GM10248 (cell line): ENCODE results near the gene BCL2L14.

Experiments used
- CTCF ChIA-PET: fragments of 300-600 bp; sonication (Branson Sonifier 250); formaldehyde crosslinking; extraction: SDS; loops from one replicate; lab custom pipeline; 2021; ENCODE audit warnings: antibody characterized with exemption; lab: Yijun Ruan, JAX
- POLR2A ChIA-PET: fragments of 350-650 bp; sonication (Branson Sonifier 250); formaldehyde crosslinking; extraction: SDS; loops from one replicate; lab custom pipeline; 2020; ENCODE audit warnings: antibody characterized with exemption; lab: Yijun Ruan, JAX
- DNase-seq: peaks from one replicate; pipeline ENCODE4 v3.0.0; 2012; ENCODE audit errors: extremely low spot score
- TF ChIP-seq, protein P1 (sequence below): IDR thresholded peaks from 2 replicates; pipeline ENCODE4 v1.5.1; 2012; ENCODE audit warnings: mild to moderate bottlenecking, low read depth; ENCODE audit errors: extremely low read depth, missing control alignments, control extremely low read depth

BCL2L14 gene

DNA sequence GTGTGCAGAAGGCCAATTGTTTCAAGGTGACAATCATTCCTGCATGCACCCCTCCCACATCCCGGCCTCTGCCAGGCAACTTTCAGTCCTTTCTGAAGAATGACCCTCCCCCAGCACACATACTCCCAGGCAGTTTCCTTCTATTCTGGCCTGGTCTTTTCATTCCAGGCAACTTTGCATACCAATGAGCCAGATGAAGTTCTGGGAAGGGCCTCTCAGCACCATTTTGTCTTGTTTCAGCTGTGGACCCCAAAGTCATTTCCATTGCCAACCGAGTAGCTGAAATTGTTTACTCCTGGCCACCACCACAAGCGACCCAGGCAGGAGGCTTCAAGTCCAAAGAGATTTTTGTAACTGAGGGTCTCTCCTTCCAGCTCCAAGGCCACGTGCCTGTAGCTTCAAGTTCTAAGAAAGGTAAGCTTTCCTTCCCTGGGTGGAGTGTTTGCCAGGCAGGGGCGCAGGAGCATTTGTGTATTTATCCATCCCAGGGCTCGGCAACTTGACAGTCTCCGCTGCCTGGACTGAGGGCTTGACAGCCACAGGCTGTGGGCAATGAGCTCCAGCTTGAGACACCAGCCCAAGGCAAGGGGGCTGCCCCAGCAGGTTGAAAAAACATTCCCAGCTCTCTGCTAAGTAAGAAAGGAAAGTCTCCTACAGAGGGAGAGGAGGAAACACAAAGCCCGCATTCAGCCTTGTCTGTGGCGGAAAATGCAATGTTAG is 16.4 kb downstream of the BCL2L14 start:
- ChIA-PET POLR2A (no interaction called here), CTCF (interaction anchor here (1.1 to 2.3 kb wide), 9 partner anchors 9 to 252 kb away, joined by 3 to 8 read pairs (median 4); no protein-coding TSS in a partner anchor)
- no peak for DNase-seq
- TF ChIP-seq, protein P1, sequence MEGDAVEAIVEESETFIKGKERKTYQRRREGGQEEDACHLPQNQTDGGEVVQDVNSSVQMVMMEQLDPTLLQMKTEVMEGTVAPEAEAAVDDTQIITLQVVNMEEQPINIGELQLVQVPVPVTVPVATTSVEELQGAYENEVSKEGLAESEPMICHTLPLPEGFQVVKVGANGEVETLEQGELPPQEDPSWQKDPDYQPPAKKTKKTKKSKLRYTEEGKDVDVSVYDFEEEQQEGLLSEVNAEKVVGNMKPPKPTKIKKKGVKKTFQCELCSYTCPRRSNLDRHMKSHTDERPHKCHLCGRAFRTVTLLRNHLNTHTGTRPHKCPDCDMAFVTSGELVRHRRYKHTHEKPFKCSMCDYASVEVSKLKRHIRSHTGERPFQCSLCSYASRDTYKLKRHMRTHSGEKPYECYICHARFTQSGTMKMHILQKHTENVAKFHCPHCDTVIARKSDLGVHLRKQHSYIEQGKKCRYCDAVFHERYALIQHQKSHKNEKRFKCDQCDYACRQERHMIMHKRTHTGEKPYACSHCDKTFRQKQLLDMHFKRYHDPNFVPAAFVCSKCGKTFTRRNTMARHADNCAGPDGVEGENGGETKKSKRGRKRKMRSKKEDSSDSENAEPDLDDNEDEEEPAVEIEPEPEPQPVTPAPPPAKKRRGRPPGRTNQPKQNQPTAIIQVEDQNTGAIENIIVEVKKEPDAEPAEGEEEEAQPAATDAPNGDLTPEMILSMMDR, result no peak

- TF ChIP-seq, protein P1, result no peak
- DNase-seq, result no peak
- ChIA-PET POLR2A (no interaction called here), CTCF (interaction anchor here (1.1 to 2.3 kb wide), 9 partner anchors 8 to 251 kb away, joined by 3 to 8 read pairs (median 4); no protein-coding TSS in a partner anchor)
Measured at GRCh38 chr12:12087693-12088034, 16.9 kb downstream of the BCL2L14 start.

DNA sequence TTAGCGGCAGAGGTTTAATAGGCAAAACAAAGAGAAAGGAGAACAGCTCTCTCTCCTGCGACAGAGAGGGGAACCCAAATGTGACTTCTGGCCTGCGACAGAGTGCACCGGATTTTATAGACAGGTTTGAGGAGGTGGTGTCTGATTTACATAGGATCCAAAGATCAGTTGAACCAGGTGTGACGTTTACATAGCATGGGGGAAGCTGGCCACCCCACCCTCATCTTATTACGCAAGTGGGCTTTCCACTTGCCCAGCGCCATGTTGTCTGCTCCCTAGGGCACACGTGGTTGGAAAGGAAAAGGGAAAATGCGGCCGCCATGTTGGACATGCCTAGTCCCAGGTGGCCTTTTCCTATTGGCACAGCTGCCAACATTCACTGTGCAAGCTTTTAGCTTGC is 17.4 kb downstream of the BCL2L14 start:
- ChIA-PET POLR2A (no interaction called here), CTCF (interaction anchor here (1.4 to 2.3 kb wide), 6 partner anchors 11 to 251 kb away, joined by 3 to 8 read pairs (median 4); no protein-coding TSS in a partner anchor)
- no peak for DNase-seq
- TF ChIP-seq, protein P1, result no peak

GRCh38 chr12:12088761-12089160 is 18.0 kb downstream of the BCL2L14 start:
- DNase-seq, result no peak
- CTCF ChIA-PET, result interaction anchor here (2.1 kb wide), 1 partner anchor 17 kb away, joined by 5 read pairs; no protein-coding TSS in a partner anchor
- TF ChIP-seq, protein P1, result no peak
- POLR2A ChIA-PET, result no interaction called here

- TF ChIP-seq, protein P1, result no peak
- POLR2A ChIA-PET, result no interaction called here
Measured at GRCh38 chr12:12091071-12091470, 20.3 kb downstream of the BCL2L14 start.

GRCh38 chr12:12091977-12092663 is 21.4 kb downstream of the BCL2L14 start:
- DNase-seq, result no peak
- TF ChIP-seq, protein P1, result no peak
- POLR2A ChIA-PET, result no interaction called here
- CTCF ChIA-PET, result interaction anchor here (0.6 to 0.9 kb wide), 2 partner anchors 10 to 237 kb away, joined by 3 read pairs; no protein-coding TSS in a partner anchor

More at GRCh38 chr12:12091071-12091470, 20.3 kb downstream of the BCL2L14 start:
- no peak for DNase-seq
- CTCF ChIA-PET, result interaction anchor here (0.9 kb wide), 1 partner anchor 9 kb away, joined by 3 read pairs; no protein-coding TSS in a partner anchor
